ENCODE data around the gene CHIC1. TPM values are rescaled to one million over a fixed set of nuclear protein-coding genes. Genes with fewer than 3 reads are reported as not detected.
"Not testable (repeated sequence)": the region's sequence is repeated elsewhere in the genome, so short reads cannot be mapped to it uniquely, and the experiment has no call there.

Gene CHIC1
- polyA plus RNA-seq, 2 donors = 0.71 to 0.75 TPM

GRCh38 chrX:73581002-73581628, 18.1 kb downstream of the CHIC1 start:
- WGBS, 2 donors = 29 to 38% methylated on average over 3 of the region's 3 CpGs
- Histone ChIP-seq H3K36me3 (ENCODE audit: control insufficient read depth in 2 of 2, insufficient read depth in 2 of 2, low read length in 1 of 2) (no peaks in the 10 kb centered on the region), H3K27me3 (ENCODE audit: control insufficient read depth in 1 of 2, insufficient read depth in 2 of 2, low read length in 2 of 2) (no peaks in the 10 kb centered on the region), H3K4me1 (ENCODE audit: control insufficient read depth in 2 of 2, insufficient read depth in 2 of 2, low read length in 1 of 2) (no peaks in the 10 kb centered on the region), H3K27ac (ENCODE audit: low read depth in 2 of 2, low read length in 1 of 2) (no peak overlapping the region), H3K9me3 (ENCODE audit: control insufficient read depth in 2 of 2, insufficient read depth in 1 of 2, low read depth in 1 of 2, low read length in 1 of 2) (no peaks in the 10 kb centered on the region), H3K4me3 (ENCODE audit: low read depth in 1 of 2, low read length in 2 of 2) (no peak overlapping the region)

- not testable (repeated sequence) for H3K4me3 ChIP-seq (ENCODE audit: low read depth in 1 of 2, low read length in 2 of 2); H3K9me3 ChIP-seq (ENCODE audit: control insufficient read depth in 2 of 2, insufficient read depth in 1 of 2, low read depth in 1 of 2, low read length in 1 of 2); H3K27me3 ChIP-seq (ENCODE audit: control insufficient read depth in 1 of 2, insufficient read depth in 2 of 2, low read length in 2 of 2); H3K4me1 ChIP-seq (ENCODE audit: control insufficient read depth in 2 of 2, insufficient read depth in 2 of 2, low read length in 1 of 2); H3K27ac ChIP-seq (ENCODE audit: low read depth in 2 of 2, low read length in 1 of 2); H3K36me3 ChIP-seq (ENCODE audit: control insufficient read depth in 2 of 2, insufficient read depth in 2 of 2, low read length in 1 of 2)
- WGBS, 2 donors = 82 to 100% methylated on average over 1 of the region's 1 CpG
These were observed 34.8 kb downstream of the CHIC1 start for GRCh38 chrX:73597758-73598157.

- H3K4me1 ChIP-seq (ENCODE audit: control insufficient read depth in 2 of 2, insufficient read depth in 2 of 2, low read length in 1 of 2) = no peaks in the 10 kb centered on the region
- WGBS, 2 donors = 82 to 96% methylated on average over 3 of the region's 3 CpGs
- no peaks in the 10 kb centered on the region for H3K36me3 ChIP-seq (ENCODE audit: control insufficient read depth in 2 of 2, insufficient read depth in 2 of 2, low read length in 1 of 2)
- no peaks in the 10 kb centered on the region for H3K9me3 ChIP-seq (ENCODE audit: control insufficient read depth in 2 of 2, insufficient read depth in 1 of 2, low read depth in 1 of 2, low read length in 1 of 2)
- no peak overlapping the region for H3K27ac ChIP-seq (ENCODE audit: low read depth in 2 of 2, low read length in 1 of 2)
- no peak overlapping the region for H3K4me3 ChIP-seq (ENCODE audit: low read depth in 1 of 2, low read length in 2 of 2)
- H3K27me3 ChIP-seq (ENCODE audit: control insufficient read depth in 1 of 2, insufficient read depth in 2 of 2, low read length in 2 of 2) = no peaks in the 10 kb centered on the region
These were observed 52.0 kb downstream of the CHIC1 start for GRCh38 chrX:73615022-73615421.

DNA sequence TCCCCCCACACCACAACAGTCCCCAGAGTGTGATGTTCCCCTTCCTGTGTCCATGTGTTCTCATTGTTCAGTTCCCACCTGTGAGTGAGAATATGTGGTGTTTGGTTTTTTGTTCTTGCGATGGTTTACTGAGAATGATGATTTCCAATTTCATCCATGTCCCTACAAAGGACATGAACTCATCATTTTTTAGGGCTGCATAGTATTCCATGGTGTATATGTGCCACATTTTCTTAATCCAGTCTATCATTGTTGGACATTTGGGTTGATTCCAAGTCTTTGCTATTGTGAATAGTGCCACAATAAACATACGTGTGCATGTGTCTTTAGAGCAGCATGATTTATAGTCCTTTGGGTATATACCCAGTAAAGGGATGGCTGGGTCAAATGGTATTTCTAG, 78.7 kb downstream of the CHIC1 start:
- not testable (repeated sequence) for H3K9me3 ChIP-seq (ENCODE audit: control insufficient read depth in 2 of 2, insufficient read depth in 1 of 2, low read depth in 1 of 2, low read length in 1 of 2); H3K36me3 ChIP-seq (ENCODE audit: control insufficient read depth in 2 of 2, insufficient read depth in 2 of 2, low read length in 1 of 2); H3K27me3 ChIP-seq (ENCODE audit: control insufficient read depth in 1 of 2, insufficient read depth in 2 of 2, low read length in 2 of 2); H3K27ac ChIP-seq (ENCODE audit: low read depth in 2 of 2, low read length in 1 of 2); H3K4me3 ChIP-seq (ENCODE audit: low read depth in 1 of 2, low read length in 2 of 2); H3K4me1 ChIP-seq (ENCODE audit: control insufficient read depth in 2 of 2, insufficient read depth in 2 of 2, low read length in 1 of 2)
- WGBS, 2 donors = 95 to 98% methylated on average over 2 of the region's 2 CpGs

- Histone ChIP-seq H3K4me3 (ENCODE audit: low read depth in 1 of 2, low read length in 2 of 2) (no peak overlapping the region), H3K4me1 (ENCODE audit: control insufficient read depth in 2 of 2, insufficient read depth in 2 of 2, low read length in 1 of 2) (no peaks in the 10 kb centered on the region), H3K36me3 (ENCODE audit: control insufficient read depth in 2 of 2, insufficient read depth in 2 of 2, low read length in 1 of 2) (no peaks in the 10 kb centered on the region), H3K9me3 (ENCODE audit: control insufficient read depth in 2 of 2, insufficient read depth in 1 of 2, low read depth in 1 of 2, low read length in 1 of 2) (peaks cover 2 to 4% of the 10 kb centered on the region in 2 donors), H3K27me3 (ENCODE audit: control insufficient read depth in 1 of 2, insufficient read depth in 2 of 2, low read length in 2 of 2) (no peaks in the 10 kb centered on the region), H3K27ac (ENCODE audit: low read depth in 2 of 2, low read length in 1 of 2) (no peak overlapping the region)
- WGBS, 2 donors = 71 to 98% methylated on average over 1 of the region's 1 CpG
These were observed 84.2 kb downstream of the CHIC1 start for GRCh38 chrX:73647212-73647611.

DNA sequence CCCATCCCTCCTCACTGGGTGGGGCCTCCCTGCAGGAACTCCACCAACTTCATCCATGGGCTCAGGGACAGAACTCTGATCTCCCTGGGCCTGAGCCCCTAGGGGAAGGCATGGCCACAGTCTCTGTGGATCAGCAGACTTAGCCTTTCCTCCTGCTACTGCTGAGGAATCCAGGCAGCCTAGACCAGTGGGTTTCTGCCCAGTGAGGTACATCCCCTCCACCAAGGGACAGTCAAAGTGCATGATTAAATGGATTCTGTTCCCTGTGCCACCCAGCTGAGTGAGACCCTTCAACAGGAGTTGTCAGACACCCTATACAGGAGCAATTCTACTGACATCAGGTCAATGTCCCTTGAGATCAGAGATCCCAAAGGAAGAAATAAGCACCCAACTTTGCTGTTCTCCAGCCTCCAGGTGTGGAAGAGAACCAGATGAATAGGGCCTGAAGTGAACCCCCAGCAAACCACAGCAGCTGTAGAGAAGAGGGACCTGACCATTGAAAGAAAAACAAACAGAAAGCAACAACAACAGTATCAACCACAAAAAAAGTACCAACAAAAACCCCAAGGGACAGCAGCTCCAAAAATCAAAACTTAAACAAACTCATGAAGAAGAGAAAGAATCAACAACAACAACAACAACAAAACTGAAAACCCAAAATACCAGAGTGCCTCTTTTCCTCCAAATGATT, 84.8 kb downstream of the CHIC1 start:
- no peaks in the 10 kb centered on the region for H3K36me3 ChIP-seq (ENCODE audit: control insufficient read depth in 2 of 2, insufficient read depth in 2 of 2, low read length in 1 of 2)
- no peaks in the 10 kb centered on the region for H3K4me1 ChIP-seq (ENCODE audit: control insufficient read depth in 2 of 2, insufficient read depth in 2 of 2, low read length in 1 of 2)
- H3K27me3 ChIP-seq (ENCODE audit: control insufficient read depth in 1 of 2, insufficient read depth in 2 of 2, low read length in 2 of 2) = no peaks in the 10 kb centered on the region
- H3K27ac ChIP-seq (ENCODE audit: low read depth in 2 of 2, low read length in 1 of 2) = no peak overlapping the region
- H3K4me3 ChIP-seq (ENCODE audit: low read depth in 1 of 2, low read length in 2 of 2) = no peak overlapping the region
- H3K9me3 ChIP-seq (ENCODE audit: control insufficient read depth in 2 of 2, insufficient read depth in 1 of 2, low read depth in 1 of 2, low read length in 1 of 2) = peaks cover 2 to 4% of the 10 kb centered on the region in 2 donors

DNA sequence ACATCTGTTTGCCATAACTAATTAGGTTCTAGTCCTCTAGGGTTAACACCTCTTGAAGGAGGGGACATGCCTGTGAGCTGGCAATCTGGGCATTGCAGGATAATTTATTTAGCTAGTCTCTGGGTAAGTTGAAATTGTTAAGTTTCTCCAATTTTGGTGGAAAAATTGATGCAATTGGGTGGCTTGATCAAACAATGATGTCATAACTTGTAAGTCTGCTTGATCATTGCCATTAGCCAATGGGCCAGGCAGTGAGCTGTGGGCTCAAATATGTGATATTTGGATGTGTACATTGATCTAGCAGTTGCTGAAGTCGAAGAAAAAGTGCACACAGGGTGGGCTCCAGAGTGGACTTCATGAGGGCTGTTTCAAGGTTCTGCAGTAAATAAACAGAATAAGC, 98.3 kb downstream of the CHIC1 start:
- not testable (repeated sequence) for H3K9me3 ChIP-seq (ENCODE audit: control insufficient read depth in 2 of 2, insufficient read depth in 1 of 2, low read depth in 1 of 2, low read length in 1 of 2); H3K4me1 ChIP-seq (ENCODE audit: control insufficient read depth in 2 of 2, insufficient read depth in 2 of 2, low read length in 1 of 2); H3K36me3 ChIP-seq (ENCODE audit: control insufficient read depth in 2 of 2, insufficient read depth in 2 of 2, low read length in 1 of 2); H3K4me3 ChIP-seq (ENCODE audit: low read depth in 1 of 2, low read length in 2 of 2); H3K27me3 ChIP-seq (ENCODE audit: control insufficient read depth in 1 of 2, insufficient read depth in 2 of 2, low read length in 2 of 2); H3K27ac ChIP-seq (ENCODE audit: low read depth in 2 of 2, low read length in 1 of 2)
- WGBS, 2 donors = 72 to 94% methylated on average over 1 of the region's 1 CpG

DNA sequence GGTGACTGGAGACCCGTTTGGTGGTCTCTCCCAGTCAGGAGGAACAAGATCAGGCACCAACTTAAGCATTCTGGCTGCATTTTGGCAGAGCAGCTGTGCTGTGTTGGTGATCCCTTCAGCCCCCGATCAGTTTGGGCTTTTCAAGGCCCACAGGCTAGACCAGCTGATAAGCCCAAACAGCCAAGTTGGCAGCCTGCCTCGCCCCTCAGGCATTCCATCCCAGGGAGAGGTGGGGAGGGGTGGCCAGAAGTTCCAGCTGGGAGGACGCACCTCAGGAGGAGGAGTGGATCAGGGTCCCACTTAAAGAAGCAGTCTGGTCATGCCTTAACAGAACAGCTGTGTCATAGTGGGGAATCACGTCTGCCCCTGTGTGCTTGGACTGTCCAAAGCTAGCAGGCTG, 105.8 kb downstream of the CHIC1 start:
- H3K27me3 ChIP-seq (ENCODE audit: control insufficient read depth in 1 of 2, insufficient read depth in 2 of 2, low read length in 2 of 2) = no peaks in the 10 kb centered on the region
- H3K4me1 ChIP-seq (ENCODE audit: control insufficient read depth in 2 of 2, insufficient read depth in 2 of 2, low read length in 1 of 2) = no peaks in the 10 kb centered on the region
- H3K27ac ChIP-seq (ENCODE audit: low read depth in 2 of 2, low read length in 1 of 2) = no peak overlapping the region
- no peaks in the 10 kb centered on the region for H3K9me3 ChIP-seq (ENCODE audit: control insufficient read depth in 2 of 2, insufficient read depth in 1 of 2, low read depth in 1 of 2, low read length in 1 of 2)
- no peak overlapping the region for H3K4me3 ChIP-seq (ENCODE audit: low read depth in 1 of 2, low read length in 2 of 2)
- no peaks in the 10 kb centered on the region for H3K36me3 ChIP-seq (ENCODE audit: control insufficient read depth in 2 of 2, insufficient read depth in 2 of 2, low read length in 1 of 2)
- WGBS, 2 donors = 52 to 58% methylated on average over 5 of the region's 5 CpGs

DNA sequence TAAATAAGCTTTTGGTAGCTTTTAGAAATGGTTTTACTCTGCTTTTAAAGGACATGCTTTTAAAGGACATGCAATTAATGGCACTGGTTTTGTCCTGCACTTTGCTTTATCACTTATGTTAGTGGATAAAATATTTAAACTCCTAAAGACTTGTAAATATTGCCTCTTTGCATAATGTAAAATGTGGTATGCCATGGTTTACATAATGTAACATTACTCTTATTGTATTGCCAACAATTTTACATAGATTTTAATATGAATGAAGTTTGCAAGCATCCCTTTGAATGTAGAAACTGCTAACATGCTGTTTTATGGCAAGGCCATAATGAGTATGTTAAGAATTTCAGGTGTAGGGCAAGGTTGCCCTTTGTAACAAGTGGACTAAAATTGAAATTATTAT, 118.4 kb downstream of the CHIC1 start:
- peaks cover 0 to 2% of the 10 kb centered on the region in 2 donors for H3K9me3 ChIP-seq (ENCODE audit: control insufficient read depth in 2 of 2, insufficient read depth in 1 of 2, low read depth in 1 of 2, low read length in 1 of 2)
- H3K27ac ChIP-seq (ENCODE audit: low read depth in 2 of 2, low read length in 1 of 2) = no peak overlapping the region
- no peak overlapping the region for H3K4me3 ChIP-seq (ENCODE audit: low read depth in 1 of 2, low read length in 2 of 2)
- no peaks in the 10 kb centered on the region for H3K36me3 ChIP-seq (ENCODE audit: control insufficient read depth in 2 of 2, insufficient read depth in 2 of 2, low read length in 1 of 2)
- no peaks in the 10 kb centered on the region for H3K4me1 ChIP-seq (ENCODE audit: control insufficient read depth in 2 of 2, insufficient read depth in 2 of 2, low read length in 1 of 2)
- H3K27me3 ChIP-seq (ENCODE audit: control insufficient read depth in 1 of 2, insufficient read depth in 2 of 2, low read length in 2 of 2) = no peaks in the 10 kb centered on the region

- Histone ChIP-seq H3K4me1 (ENCODE audit: control insufficient read depth in 2 of 2, insufficient read depth in 2 of 2, low read length in 1 of 2) (no peaks in the 10 kb centered on the region), H3K4me3 (ENCODE audit: low read depth in 1 of 2, low read length in 2 of 2) (no peak overlapping the region), H3K27ac (ENCODE audit: low read depth in 2 of 2, low read length in 1 of 2) (no peak overlapping the region), H3K27me3 (ENCODE audit: control insufficient read depth in 1 of 2, insufficient read depth in 2 of 2, low read length in 2 of 2) (no peaks in the 10 kb centered on the region), H3K9me3 (ENCODE audit: control insufficient read depth in 2 of 2, insufficient read depth in 1 of 2, low read depth in 1 of 2, low read length in 1 of 2) (no peaks in the 10 kb centered on the region), H3K36me3 (ENCODE audit: control insufficient read depth in 2 of 2, insufficient read depth in 2 of 2, low read length in 1 of 2) (no peaks in the 10 kb centered on the region)
- 72 to 87% methylated on average over 3 of the region's 3 CpGs for WGBS, 2 donors
These were observed 120.4 kb downstream of the CHIC1 start for GRCh38 chrX:73683236-73683859.

All from esophagus (tissue), 2 donors.